ENCODE results near the gene PLP1.

GRCh38 chrX:103794119-103794518 is 17.5 kb downstream of the PLP1 start:
- TF ChIP-seq CTCF (IDR thresholded peaks at IDR 0.05; ENCODE audit: insufficient read depth, low read length, poor library complexity, severe bottlenecking) (no peak), EZH2phosphoT487 (conservative IDR thresholded peaks at IDR 0.05; ENCODE audit: low read length) (no peak)

Data from SU-DHL-6 (cell line).